Cardiac fibroblast (primary cell): ENCODE data around the gene GPR37.

ENCODE experiments used
- DNase-seq, 2 donors: peaks; one replicate each; pipeline versions ENCODE4 v3.0.0 to v3.0.0-alpha.2; 2010; ENCODE audit warnings: low read depth in 2 of 2
- H3K4me3 ChIP-seq, 2 donors: replicated peaks in 1 of 2; 1 replicate in 1 of 2; 2 replicates in 1 of 2; pipeline ENCODE4 v1.5.1; 2011; ENCODE audit warnings: low read depth in 2 of 2, low read length in 2 of 2, mild to moderate bottlenecking in 2 of 2, moderate library complexity in 1 of 2
- TF ChIP-seq, protein P1 (sequence below): IDR thresholded peaks from one replicate; pipeline ENCODE4 v1.5.1; 2011; ENCODE audit warnings: low read depth, mild to moderate bottlenecking, low read length, inconsistent platforms

Gene GPR37

DNA sequence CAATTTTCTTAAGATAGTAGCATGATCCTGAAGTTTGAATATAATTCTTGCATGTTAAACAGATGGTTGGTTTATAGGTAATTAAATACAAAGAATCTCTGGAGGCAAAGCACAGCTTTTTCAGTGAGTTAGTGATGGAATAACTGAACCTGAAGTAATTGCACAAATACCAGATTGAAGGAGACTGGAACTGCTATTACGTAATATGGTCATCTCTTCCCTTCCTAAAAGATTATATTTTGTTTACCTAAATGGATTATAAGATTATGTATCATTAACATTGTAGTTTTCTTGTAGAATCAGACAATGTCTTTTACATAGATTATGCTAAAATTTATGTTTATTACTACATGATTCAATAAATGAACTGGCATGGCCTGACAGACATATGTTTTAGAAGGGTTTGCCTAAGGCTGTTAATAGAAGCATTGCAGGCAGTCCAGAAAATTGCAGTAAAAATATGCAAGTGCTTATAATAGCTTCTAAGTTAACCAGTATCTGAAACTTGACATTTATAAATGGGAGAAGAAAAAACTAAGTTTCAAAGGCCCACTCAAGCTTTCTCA is 35.8 kb upstream of the GPR37 start:
- TF ChIP-seq, protein P1, sequence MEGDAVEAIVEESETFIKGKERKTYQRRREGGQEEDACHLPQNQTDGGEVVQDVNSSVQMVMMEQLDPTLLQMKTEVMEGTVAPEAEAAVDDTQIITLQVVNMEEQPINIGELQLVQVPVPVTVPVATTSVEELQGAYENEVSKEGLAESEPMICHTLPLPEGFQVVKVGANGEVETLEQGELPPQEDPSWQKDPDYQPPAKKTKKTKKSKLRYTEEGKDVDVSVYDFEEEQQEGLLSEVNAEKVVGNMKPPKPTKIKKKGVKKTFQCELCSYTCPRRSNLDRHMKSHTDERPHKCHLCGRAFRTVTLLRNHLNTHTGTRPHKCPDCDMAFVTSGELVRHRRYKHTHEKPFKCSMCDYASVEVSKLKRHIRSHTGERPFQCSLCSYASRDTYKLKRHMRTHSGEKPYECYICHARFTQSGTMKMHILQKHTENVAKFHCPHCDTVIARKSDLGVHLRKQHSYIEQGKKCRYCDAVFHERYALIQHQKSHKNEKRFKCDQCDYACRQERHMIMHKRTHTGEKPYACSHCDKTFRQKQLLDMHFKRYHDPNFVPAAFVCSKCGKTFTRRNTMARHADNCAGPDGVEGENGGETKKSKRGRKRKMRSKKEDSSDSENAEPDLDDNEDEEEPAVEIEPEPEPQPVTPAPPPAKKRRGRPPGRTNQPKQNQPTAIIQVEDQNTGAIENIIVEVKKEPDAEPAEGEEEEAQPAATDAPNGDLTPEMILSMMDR: no peak
- H3K4me3 ChIP-seq: no peak overlapping the region
- DNase-seq: no peak

DNA sequence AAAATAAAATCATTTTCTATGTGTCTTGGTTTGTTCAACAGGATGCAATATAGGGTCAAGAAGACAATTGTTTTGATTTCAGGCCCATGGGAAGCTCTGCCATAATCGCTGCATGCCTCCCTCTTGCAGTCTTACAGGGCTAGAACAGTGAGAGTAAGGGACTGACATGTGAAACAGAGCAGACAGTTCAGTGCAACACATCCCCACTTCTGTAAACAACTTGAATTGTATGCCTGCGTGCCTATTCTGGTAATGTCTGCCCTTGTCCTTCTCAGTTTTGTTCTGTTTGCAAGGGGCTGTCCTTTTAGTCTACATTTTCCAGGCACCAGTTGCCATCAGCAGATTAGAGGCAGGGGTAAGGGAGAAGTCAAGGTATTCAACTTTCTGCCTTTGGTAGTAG is 34.8 kb upstream of the GPR37 start:
- H3K4me3 ChIP-seq: no peak overlapping the region
- no peak for DNase-seq
- TF ChIP-seq, protein P1: no peak

DNA sequence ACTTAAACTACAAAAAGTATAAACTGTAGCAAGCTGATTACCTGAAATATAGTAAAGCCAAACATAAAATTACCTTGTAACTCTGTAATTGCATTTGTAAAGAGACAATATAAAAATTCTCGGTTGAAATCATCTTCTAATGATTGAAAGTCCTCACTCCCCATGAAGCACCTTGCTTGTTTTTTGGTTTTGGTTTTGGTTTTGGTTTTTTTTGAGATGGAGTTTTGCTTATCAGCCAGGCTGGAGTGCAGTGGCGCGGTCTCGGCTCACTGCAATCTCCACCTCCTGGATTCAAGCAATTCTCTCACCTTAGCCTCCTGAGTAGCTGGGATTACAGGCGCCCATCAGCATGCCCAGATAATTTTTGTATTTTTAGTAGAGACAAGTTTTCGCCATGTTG is 33.9 kb upstream of the GPR37 start:
- no peak for DNase-seq
- no peak overlapping the region for H3K4me3 ChIP-seq
- TF ChIP-seq, protein P1: no peak

DNA sequence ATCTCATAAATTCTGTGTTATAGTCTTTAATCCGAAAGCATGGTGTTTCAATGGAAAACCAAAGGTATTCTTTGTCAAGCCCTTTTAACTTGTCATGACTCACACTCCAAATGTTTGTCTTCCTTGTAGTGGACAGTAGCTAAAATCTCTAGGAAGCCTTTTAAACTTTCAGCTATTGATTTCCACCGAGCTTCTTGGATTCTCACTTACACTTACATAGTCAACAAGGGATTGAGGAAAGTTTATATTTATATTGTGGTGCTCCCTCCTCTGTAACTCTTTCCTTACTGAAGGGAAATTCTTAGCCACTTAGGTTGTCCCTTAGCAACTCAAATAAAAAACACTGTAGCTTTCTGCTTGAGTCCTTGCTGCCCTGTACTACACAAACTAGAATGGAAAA is 31.2 kb upstream of the GPR37 start:
- H3K4me3 ChIP-seq: no peak overlapping the region
- DNase-seq: no peak
- TF ChIP-seq, protein P1: no peak

DNA sequence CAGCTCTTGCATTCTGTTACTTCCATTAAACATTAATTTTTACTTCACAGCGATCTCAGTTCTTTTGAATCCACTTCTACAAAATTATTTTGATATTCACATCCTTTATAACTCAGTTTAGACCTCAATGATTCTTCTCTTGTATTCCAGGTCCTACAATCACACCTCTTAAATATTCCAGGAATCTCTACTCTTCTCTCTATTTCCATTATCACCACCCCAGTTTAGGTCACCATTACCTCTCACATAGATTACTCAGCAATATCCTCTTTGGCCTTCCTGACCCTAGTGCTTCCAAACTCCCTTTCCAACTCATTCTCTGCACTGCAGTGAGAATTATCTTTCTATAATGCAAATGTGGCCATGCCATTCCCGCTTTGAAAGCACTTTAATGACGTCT is 27.1 kb upstream of the GPR37 start:
- TF ChIP-seq, protein P1: no peak
- no peak for DNase-seq
- H3K4me3 ChIP-seq: no peak overlapping the region

DNA sequence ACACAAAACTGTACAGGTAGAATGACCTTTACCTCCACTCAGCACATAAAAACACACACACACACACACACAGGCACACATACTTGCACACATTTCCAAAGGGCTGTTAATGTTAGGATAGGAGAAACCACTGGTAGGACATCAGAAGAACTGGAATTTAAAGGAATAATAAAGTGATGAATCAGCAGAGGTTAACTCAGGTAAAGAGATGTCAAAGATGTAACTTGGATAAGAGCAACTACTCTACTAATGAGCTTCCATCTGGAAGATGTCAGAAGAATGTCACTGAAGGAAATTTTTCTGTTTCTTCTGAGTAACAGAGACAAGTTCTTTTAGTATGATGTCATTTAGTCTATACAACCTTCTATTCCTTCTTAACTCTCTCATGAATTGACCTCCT is 26.4 kb upstream of the GPR37 start:
- no peak overlapping the region for H3K4me3 ChIP-seq
- TF ChIP-seq, protein P1: no peak
- no peak for DNase-seq

DNA sequence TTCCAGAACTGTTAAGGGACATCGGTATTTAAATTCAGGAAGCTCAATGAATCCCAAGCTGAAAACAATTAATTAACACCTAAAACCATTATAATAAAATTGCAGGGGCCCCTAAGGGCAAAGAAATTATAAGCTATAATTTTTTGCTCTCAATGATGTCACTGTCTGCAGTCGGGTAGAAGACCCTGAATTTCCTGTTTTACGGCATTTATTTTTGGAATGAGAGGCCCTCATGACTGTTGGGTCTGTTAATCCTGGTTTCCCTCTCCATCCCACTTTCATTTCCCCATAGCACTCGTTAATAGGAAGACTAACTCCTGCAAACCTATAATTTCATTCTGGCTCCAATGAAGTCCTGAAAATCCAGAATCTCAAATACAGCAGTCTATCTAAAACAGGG is 25.8 kb upstream of the GPR37 start:
- TF ChIP-seq, protein P1: no peak
- H3K4me3 ChIP-seq: no peak overlapping the region
- DNase-seq: no peak
